AG04450 (cell line): ENCODE measurements around the gene NOL7. TPM values are rescaled to one million over a fixed set of nuclear protein-coding genes. Genes with fewer than 3 reads are reported as not detected.
A peak's percentile ranks its signal among the peaks of the same experiment; 100 is the strongest.

Experiments
- CTCF ChIA-PET: fragments of 300-600, 350-600 bp; formaldehyde crosslinking; extraction: SDS; loops from one replicate; lab custom pipeline; 2022; ENCODE audit warnings: antibody characterized with exemption, inconsistent platforms; lab: Charles Lee
- POLR2A ChIA-PET: fragments of 350-600 bp; formaldehyde crosslinking; extraction: SDS; loops from one replicate; lab custom pipeline; 2021; ENCODE audit warnings: antibody characterized with exemption, inconsistent platforms; lab: Yijun Ruan, JAX
- DNase-seq: peaks from one replicate; pipeline ENCODE4 v3.0.0-alpha.2; 2011; ENCODE audit warnings: low read depth, low spot score
- H3K27ac ChIP-seq: one replicate; pipeline ENCODE4 v1.5.1; 2012; ENCODE audit warnings: low read depth, low read length, control low read depth
- H3K27me3 ChIP-seq: one replicate; pipeline ENCODE4 v1.6.0; 2012; ENCODE audit warnings: low read length; ENCODE audit not compliant: control insufficient read depth, insufficient read depth
- H3K4me3 ChIP-seq: 2 replicates; pipeline ENCODE4 v1.5.1; 2011; ENCODE audit warnings: mild to moderate bottlenecking, low read depth, low read length, control low read depth
- H3K9me3 ChIP-seq: 2 replicates; pipeline ENCODE4 v1.5.1; 2012; ENCODE audit warnings: low read length; ENCODE audit not compliant: control insufficient read depth, insufficient read depth
- CTCF ChIP-seq: IDR thresholded peaks from 2 replicates; pipeline ENCODE4 v1.5.1; 2011; ENCODE audit warnings: low read depth, low read length, control low read depth, inconsistent platforms
- polyA plus RNA-seq: library from polyadenylated mRNA; depleted of rRNA; stranded (reverse); fragments of >200 nt; gene quantifications from 2 replicates; pipeline ENCODE4 v1.2.3, GENCODE V29; 2011

Gene NOL7
- polyA plus RNA-seq, 1 experiment = 46.6 TPM

DNA sequence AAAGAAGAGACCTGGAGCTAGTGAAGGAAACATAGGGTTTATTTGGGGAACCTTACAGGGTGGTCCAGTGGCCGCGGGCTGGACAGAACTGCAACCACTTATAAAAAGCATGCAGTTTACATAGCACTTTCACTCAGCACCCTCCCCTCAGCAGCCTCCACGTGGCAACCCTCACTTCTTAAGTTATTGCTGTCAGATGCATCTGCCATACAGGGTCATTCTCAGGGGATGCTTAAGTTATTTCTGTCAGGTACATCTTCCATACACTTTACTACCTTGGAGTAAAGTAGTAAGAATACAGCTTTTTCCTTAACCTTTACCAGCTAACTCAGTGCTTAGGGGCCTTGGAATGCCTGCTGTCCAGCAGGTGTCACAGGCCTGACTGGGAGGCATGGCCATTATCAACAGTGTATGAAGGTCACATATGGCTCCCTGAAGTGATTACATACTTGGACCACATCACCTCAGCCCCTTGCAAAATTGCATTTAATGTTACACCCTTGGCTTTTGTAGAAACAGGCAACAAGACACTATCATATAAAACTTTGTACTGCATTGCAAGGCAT lies 2.0 kb upstream of the NOL7 start:
- TF ChIP-seq CTCF = no peak
- H3K4me3 ChIP-seq = no peak overlapping the region
- peaks cover 5% of the 10 kb centered on the region; the same call in 1 of the 2 replicates for H3K9me3 ChIP-seq
- CTCF ChIA-PET = interaction anchor here (5.6 kb wide), 1 partner anchor 38 kb away, joined by 37 read pairs; the partner anchor contains the start of gene SIRT5
- no peaks in the 10 kb centered on the region for H3K27me3 ChIP-seq
- H3K27ac ChIP-seq = no peak overlapping the region
- POLR2A ChIA-PET = interaction anchor here (1.3 kb wide), 1 partner anchor 97 kb away, joined by 3 read pairs; no protein-coding TSS in a partner anchor
- DNase-seq = no peak

- Histone ChIP-seq H3K9me3 (peaks cover 5% of the 10 kb centered on the region; the same call in 1 of the 2 replicates), H3K4me3 (peak overlapping the region; percentile 98), H3K27me3 (no peaks in the 10 kb centered on the region), H3K27ac (peak overlapping the region; percentile 94)
- no peak for DNase-seq
- no peak for TF ChIP-seq CTCF
- ChIA-PET POLR2A (interaction anchor here (0.6 to 3.1 kb wide), 14 partner anchors 9 to 312 kb away, joined by 3 to 30 read pairs (median 3); partner anchors contain the start of genes GFOD1, SIRT5 and TBC1D7), CTCF (interaction anchor here (0.5 to 5.6 kb wide), 17 partner anchors 11 to 460 kb away, joined by 3 to 37 read pairs (median 4); partner anchors contain the start of genes SIRT5 and TBC1D7)
Observed at GRCh38 chr6:13614126-13614925, 809 bp upstream of the NOL7 start.

GRCh38 chr6:13615792-13616120 lies 621 bp downstream of the NOL7 start:
- ChIA-PET POLR2A (interaction anchor here (1.0 to 3.1 kb wide), 7 partner anchors 11 to 452 kb away, joined by 3 to 30 read pairs (median 4); partner anchors contain the start of genes SIRT5 and TBC1D7), CTCF (interaction anchor here (0.6 to 5.6 kb wide), 29 partner anchors 9 to 458 kb away, joined by 3 to 37 read pairs (median 4); partner anchors contain the start of genes MCUR1, SIRT5 and TBC1D7)
- no peaks in the 10 kb centered on the region for H3K27me3 ChIP-seq
- TF ChIP-seq CTCF = no peak
- peak overlapping the region; percentile 98 for H3K4me3 ChIP-seq
- H3K27ac ChIP-seq = peak overlapping the region; percentile 87
- H3K9me3 ChIP-seq = peaks cover 5% of the 10 kb centered on the region; the same call in 1 of the 2 replicates
- no peak for DNase-seq

DNA sequence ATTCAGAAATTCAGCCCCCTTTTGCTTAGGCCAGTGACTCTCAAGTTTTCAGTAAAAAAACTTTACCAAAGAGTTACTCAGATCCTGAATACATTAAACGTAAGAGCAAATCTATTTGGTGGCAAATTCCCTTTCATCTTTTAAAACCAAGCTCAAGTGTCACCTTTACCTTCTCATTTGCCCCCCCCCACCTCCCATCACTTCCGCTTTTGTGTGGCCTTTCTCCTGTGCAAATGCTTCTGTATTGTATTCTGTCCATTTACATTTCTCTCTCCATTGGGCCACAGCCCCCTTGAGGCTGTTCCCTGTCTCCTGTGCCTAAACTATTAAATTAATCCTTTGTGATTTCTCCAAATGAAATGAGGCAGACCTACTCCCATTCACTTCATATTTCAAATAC lies 1.9 kb downstream of the NOL7 start:
- no peak overlapping the region for H3K27ac ChIP-seq
- no peak for DNase-seq
- ChIA-PET POLR2A (interaction anchor here (3.1 kb wide), 1 partner anchor 42 kb away, joined by 30 read pairs; the partner anchor contains the start of gene SIRT5), CTCF (interaction anchor here (1.0 to 5.6 kb wide), 5 partner anchors 8 to 282 kb away, joined by 3 to 37 read pairs (median 19); partner anchors contain the start of gene SIRT5)
- TF ChIP-seq CTCF = no peak
- H3K27me3 ChIP-seq = no peaks in the 10 kb centered on the region
- H3K4me3 ChIP-seq = no peak overlapping the region
- peaks cover 5% of the 10 kb centered on the region; the same call in 1 of the 2 replicates for H3K9me3 ChIP-seq
